Gastrocnemius medialis (tissue), 4 donors: Measurements from ENCODE around the gene PPP1R2.

Experiments used
- CTCF ChIP-seq, 5 experiments: fragments of 450-650 bp in 3 of 5; fragments of 200-600 bp in 2 of 5; sonication (generic) in 2 of 5; IDR thresholded peaks in 4 of 5; conservative IDR thresholded peaks in 1 of 5; 1 replicate in 4 of 5; 2 replicates in 1 of 5; pipeline ENCODE4 v1.5.1; 2016 to 2019; ENCODE audit warnings: antibody characterized with exemption in 5 of 5, mild to moderate bottlenecking in 3 of 5, moderate library complexity in 3 of 5
- POLR2A ChIP-seq, 2 donors: fragments of 450-650 bp; IDR thresholded peaks; one replicate each; pipeline ENCODE4 v1.6.1; 2017; ENCODE audit warnings: antibody characterized with exemption in 2 of 2, mild to moderate bottlenecking in 2 of 2, moderate library complexity in 2 of 2

GRCh38 chr3:195475614-195476013 lies 67.5 kb downstream of the PPP1R2 start:
- TF ChIP-seq CTCF (IDR thresholded peaks at IDR 0.05 in 4 of 5, conservative IDR thresholded peaks at IDR 0.05 in 1 of 5) (no peak), POLR2A (IDR thresholded peaks at IDR 0.05) (no peak)
